Measurements from ENCODE around the gene MEGF10.
"Not testable (repeated sequence)": the region's sequence is repeated elsewhere in the genome, so short reads cannot be mapped to it uniquely, and the experiment has no call there.

DNA sequence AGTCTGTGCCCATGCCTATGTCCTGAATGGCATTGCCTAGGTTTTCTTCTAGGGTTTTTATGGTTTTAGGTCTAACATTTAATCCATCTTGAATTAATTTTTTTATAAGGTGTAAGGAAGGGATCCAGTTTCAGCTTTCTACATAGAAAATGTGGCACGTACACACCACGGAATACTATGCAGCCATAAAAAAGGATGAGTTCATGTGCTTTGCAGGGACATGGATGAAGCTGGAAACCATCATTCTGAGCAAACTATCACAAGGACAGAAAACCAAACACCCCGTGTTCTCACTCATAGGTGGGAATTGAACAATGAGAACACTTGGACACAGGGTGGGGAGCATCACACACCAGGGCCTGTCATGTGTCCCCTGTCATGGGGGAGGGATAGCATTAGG, 26.8 kb downstream of the MEGF10 start:
- TF ChIP-seq, protein P1, sequence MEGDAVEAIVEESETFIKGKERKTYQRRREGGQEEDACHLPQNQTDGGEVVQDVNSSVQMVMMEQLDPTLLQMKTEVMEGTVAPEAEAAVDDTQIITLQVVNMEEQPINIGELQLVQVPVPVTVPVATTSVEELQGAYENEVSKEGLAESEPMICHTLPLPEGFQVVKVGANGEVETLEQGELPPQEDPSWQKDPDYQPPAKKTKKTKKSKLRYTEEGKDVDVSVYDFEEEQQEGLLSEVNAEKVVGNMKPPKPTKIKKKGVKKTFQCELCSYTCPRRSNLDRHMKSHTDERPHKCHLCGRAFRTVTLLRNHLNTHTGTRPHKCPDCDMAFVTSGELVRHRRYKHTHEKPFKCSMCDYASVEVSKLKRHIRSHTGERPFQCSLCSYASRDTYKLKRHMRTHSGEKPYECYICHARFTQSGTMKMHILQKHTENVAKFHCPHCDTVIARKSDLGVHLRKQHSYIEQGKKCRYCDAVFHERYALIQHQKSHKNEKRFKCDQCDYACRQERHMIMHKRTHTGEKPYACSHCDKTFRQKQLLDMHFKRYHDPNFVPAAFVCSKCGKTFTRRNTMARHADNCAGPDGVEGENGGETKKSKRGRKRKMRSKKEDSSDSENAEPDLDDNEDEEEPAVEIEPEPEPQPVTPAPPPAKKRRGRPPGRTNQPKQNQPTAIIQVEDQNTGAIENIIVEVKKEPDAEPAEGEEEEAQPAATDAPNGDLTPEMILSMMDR (IDR thresholded peaks at IDR 0.05): not testable (repeated sequence)
- TF ChIP-seq EP300, POLR2A, POLR2AphosphoS5 (IDR thresholded peaks at IDR 0.05): not testable (repeated sequence)

Data from sigmoid colon (tissue), 4 donors.